Trophoblast cell (in vitro differentiated cells and primary cell): Measurements from ENCODE around the gene ZNF439.
"Not testable (repeated sequence)": the region's sequence is repeated elsewhere in the genome, so short reads cannot be mapped to it uniquely, and the experiment has no call there.

Experiments used
- DNase-seq, 2 donors: peaks; one replicate each; pipeline ENCODE4 v3.0.0-alpha.2; 2016
- H2AFZ ChIP-seq: 2 replicates; pipeline ENCODE4 v1.6.1; 2013; ENCODE audit warnings: low read length, moderate library complexity, mild to moderate bottlenecking; ENCODE audit not compliant: insufficient read depth, poor library complexity
- H2AK5ac ChIP-seq: 2 replicates; pipeline ENCODE4 v1.6.1; 2013; ENCODE audit warnings: mild to moderate bottlenecking, low read length
- H2BK120ac ChIP-seq: 2 replicates; pipeline ENCODE4 v1.6.1; 2013; ENCODE audit warnings: low read length, mild to moderate bottlenecking, moderate library complexity; ENCODE audit not compliant: insufficient read depth, poor library complexity
- H2BK12ac ChIP-seq: 2 replicates; pipeline ENCODE4 v1.6.1; 2013; ENCODE audit warnings: mild to moderate bottlenecking, low read length, moderate library complexity
- H2BK5ac ChIP-seq: 2 replicates; pipeline ENCODE4 v1.6.1; 2013; ENCODE audit warnings: low read length, low read depth, moderate library complexity, mild to moderate bottlenecking; ENCODE audit not compliant: poor library complexity
- H3K14ac ChIP-seq: 2 replicates; pipeline ENCODE4 v1.6.1; 2013; ENCODE audit warnings: mild to moderate bottlenecking, low read length
- H3K18ac ChIP-seq: 2 replicates; pipeline ENCODE4 v1.6.1; 2013; ENCODE audit warnings: mild to moderate bottlenecking, low read length
- H3K23ac ChIP-seq: 2 replicates; pipeline ENCODE4 v1.6.1; 2013; ENCODE audit warnings: low read length
- H3K27ac ChIP-seq: 2 replicates; pipeline ENCODE4 v1.5.1; 2013; ENCODE audit warnings: low read depth, mild to moderate bottlenecking, inconsistent platforms, low read length, moderate library complexity
- H3K27me3 ChIP-seq: 2 replicates; pipeline ENCODE4 v1.6.1; 2013; ENCODE audit warnings: inconsistent platforms, mild to moderate bottlenecking, low read length, moderate library complexity; ENCODE audit not compliant: insufficient read depth
- H3K36me3 ChIP-seq, 2 experiments: 1 replicate in 1 of 2; 2 replicates in 1 of 2; pipeline ENCODE4 v1.6.1; 2013; ENCODE audit warnings: low read length in 2 of 2, mild to moderate bottlenecking in 2 of 2, moderate library complexity in 1 of 2; ENCODE audit not compliant: insufficient read depth in 2 of 2, control insufficient read depth in 1 of 2
- H3K4ac ChIP-seq: 2 replicates; pipeline ENCODE4 v1.6.1; 2013; ENCODE audit warnings: low read depth, mild to moderate bottlenecking, low read length, moderate library complexity
- H3K4me1 ChIP-seq, 2 experiments: 1 replicate in 1 of 2; 2 replicates in 1 of 2; pipeline ENCODE4 v1.6.1; 2013; ENCODE audit warnings: low read length in 2 of 2, mild to moderate bottlenecking in 2 of 2, moderate library complexity in 1 of 2; ENCODE audit not compliant: insufficient read depth in 2 of 2, control insufficient read depth in 1 of 2
- H3K4me2 ChIP-seq: 2 replicates; pipeline ENCODE4 v1.6.1; 2013; ENCODE audit warnings: inconsistent platforms, mild to moderate bottlenecking, low read length, moderate library complexity
- H3K4me3 ChIP-seq: 2 replicates; pipeline ENCODE4 v1.5.1; 2013; ENCODE audit warnings: mild to moderate bottlenecking, low read depth, low read length, inconsistent platforms
- H3K79me1 ChIP-seq: one replicate; pipeline ENCODE4 v1.6.1; 2013; ENCODE audit warnings: low read length
- H3K79me2 ChIP-seq: 2 replicates; pipeline ENCODE4 v1.6.1; 2013; ENCODE audit warnings: low read length, mild to moderate bottlenecking; ENCODE audit not compliant: control insufficient read depth, insufficient read depth, poor library complexity
- H3K9ac ChIP-seq: 2 replicates; pipeline ENCODE4 v1.6.1; 2013; ENCODE audit warnings: mild to moderate bottlenecking, low read length
- H3K9me3 ChIP-seq: 2 replicates; pipeline ENCODE4 v1.6.1; 2013; ENCODE audit warnings: low read depth, mild to moderate bottlenecking, control low read depth, inconsistent platforms, low read length; ENCODE audit not compliant: insufficient read depth
- H4K12ac ChIP-seq: 2 replicates; pipeline ENCODE4 v1.6.1; 2013; ENCODE audit warnings: low read depth, mild to moderate bottlenecking, low read length, moderate library complexity
- H4K8ac ChIP-seq: 2 replicates; pipeline ENCODE4 v1.6.1; 2013; ENCODE audit warnings: low read depth, mild to moderate bottlenecking, low read length, moderate library complexity
- H4K91ac ChIP-seq: one replicate; pipeline ENCODE4 v1.6.1; 2013; ENCODE audit warnings: low read depth, mild to moderate bottlenecking, low read length, moderate library complexity
- WGBS: extraction: QIAGEN DNeasy Blood & Tissue Kit; methylation state at CpG from one replicate; pipeline ENCODE4 v1.1.7; 2013; ENCODE audit warnings: missing lambda C conversion rate; ENCODE audit not compliant: insufficient read length, insufficient coverage; ENCODE audit errors: extremely low coverage; 5-methylcytosine and 5-hydroxymethylcytosine counted together

ZNF439 gene

DNA sequence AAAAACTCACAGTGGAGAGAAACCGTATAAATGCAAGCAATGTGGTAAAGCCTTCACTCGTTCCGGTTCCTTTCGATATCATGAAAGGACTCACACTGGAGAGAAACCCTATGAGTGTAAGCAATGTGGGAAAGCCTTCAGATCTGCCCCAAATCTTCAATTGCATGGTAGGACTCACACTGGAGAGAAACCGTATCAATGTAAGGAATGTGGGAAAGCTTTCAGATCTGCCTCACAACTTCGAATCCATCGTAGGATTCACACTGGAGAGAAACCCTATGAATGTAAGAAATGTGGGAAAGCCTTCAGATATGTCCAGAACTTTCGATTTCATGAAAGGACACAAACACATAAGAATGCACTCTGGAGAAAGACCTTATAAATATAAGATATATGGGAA, 19.7 kb downstream of the ZNF439 start:
- no peak overlapping the region for H3K4me2 ChIP-seq
- no CpG with 5 or more reads among the region's 8 CpGs for WGBS
- no peak overlapping the region for H3K23ac ChIP-seq
- H2BK5ac ChIP-seq: no peak overlapping the region
- no peak overlapping the region for H3K4ac ChIP-seq
- H4K8ac ChIP-seq: no peak overlapping the region
- no peak overlapping the region for H2AFZ ChIP-seq
- H4K12ac ChIP-seq: no peak overlapping the region
- H2BK120ac ChIP-seq: no peak overlapping the region
- H4K91ac ChIP-seq: no peak overlapping the region
- no peak overlapping the region for H2BK12ac ChIP-seq
- H2AK5ac ChIP-seq: no peak overlapping the region
- no peaks in the 10 kb centered on the region for H3K4me1 ChIP-seq
- H3K4me3 ChIP-seq: no peak overlapping the region
- no peaks in the 10 kb centered on the region for H3K79me2 ChIP-seq
- H3K18ac ChIP-seq: no peak overlapping the region
- DNase-seq: peak in 1 of 2 donors; percentile 53
- no peak overlapping the region for H3K27ac ChIP-seq
- no peaks in the 10 kb centered on the region for H3K36me3 ChIP-seq
- peaks cover 17% of the 10 kb centered on the region for H3K9me3 ChIP-seq
- no peaks in the 10 kb centered on the region for H3K79me1 ChIP-seq
- no peak overlapping the region for H3K14ac ChIP-seq
- no peaks in the 10 kb centered on the region for H3K27me3 ChIP-seq
- no peak overlapping the region for H3K9ac ChIP-seq

GRCh38 chr19:11872624-11873023, 24.1 kb downstream of the ZNF439 start:
- Histone ChIP-seq H3K4me1 (no peaks in the 10 kb centered on the region), H3K23ac (no peak overlapping the region), H3K4me2 (no peak overlapping the region), H3K27me3 (no peaks in the 10 kb centered on the region), H2BK5ac (no peak overlapping the region), H3K9ac (no peak overlapping the region), H4K12ac (no peak overlapping the region), H4K8ac (no peak overlapping the region), H2BK12ac (no peak overlapping the region), H2AK5ac (no peak overlapping the region), H3K36me3 (no peaks in the 10 kb centered on the region), H4K91ac (no peak overlapping the region), H2BK120ac (no peak overlapping the region), H3K9me3 (peaks cover 16% of the 10 kb centered on the region), H3K18ac (no peak overlapping the region), H3K14ac (no peak overlapping the region), H3K79me1 (no peaks in the 10 kb centered on the region), H2AFZ (no peak overlapping the region), H3K27ac (no peak overlapping the region), H3K4ac (no peak overlapping the region), H3K79me2 (no peaks in the 10 kb centered on the region), H3K4me3 (no peak overlapping the region)
- DNase-seq: no peak
- WGBS: no CpG with 5 or more reads among the region's 9 CpGs

GRCh38 chr19:11873762-11874161, 25.2 kb downstream of the ZNF439 start:
- Histone ChIP-seq H2BK120ac (no peak overlapping the region), H4K91ac (no peak overlapping the region), H3K4ac (no peak overlapping the region)

DNA sequence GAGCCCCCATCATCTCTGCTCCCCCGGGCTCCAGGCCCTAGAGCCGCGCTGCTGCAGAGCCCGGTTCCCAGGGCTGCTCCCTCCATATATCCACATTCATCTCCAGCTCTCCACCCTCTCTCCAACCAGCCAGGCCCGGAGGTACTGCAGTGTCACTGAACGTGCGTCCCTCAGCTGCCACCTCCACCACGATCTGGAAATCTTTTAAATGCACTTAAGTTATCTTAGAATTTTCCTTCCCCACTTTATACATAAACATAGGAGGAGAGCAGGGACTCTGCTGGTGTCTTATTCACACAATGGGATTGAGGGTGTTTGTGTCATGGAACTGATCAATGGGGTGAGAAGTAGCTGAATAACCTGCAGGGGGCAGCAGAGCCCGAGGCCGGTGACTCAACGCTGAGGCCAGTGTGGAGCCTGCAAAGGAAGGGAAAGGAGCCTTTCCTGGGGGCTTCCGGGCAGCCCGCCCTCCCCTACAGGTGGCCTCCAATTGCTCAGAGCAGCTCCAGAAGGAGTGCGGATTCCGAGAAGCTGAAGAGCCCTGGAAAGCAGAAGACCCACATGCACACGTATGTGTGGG, 31.3 kb downstream of the ZNF439 start:
- H3K14ac ChIP-seq, H2BK120ac ChIP-seq, H3K4me1 ChIP-seq, H3K23ac ChIP-seq, H2BK5ac ChIP-seq, H3K4me3 ChIP-seq, H2AK5ac ChIP-seq, H3K4ac ChIP-seq, H2BK12ac ChIP-seq, H3K9ac ChIP-seq, H4K12ac ChIP-seq, H3K36me3 ChIP-seq, H2AFZ ChIP-seq, H4K91ac ChIP-seq, H3K27me3 ChIP-seq, H3K18ac ChIP-seq, H3K4me2 ChIP-seq, H3K79me2 ChIP-seq, H3K27ac ChIP-seq, H4K8ac ChIP-seq, H3K79me1 ChIP-seq: not testable (repeated sequence)
- no CpG with 5 or more reads among the region's 16 CpGs for WGBS
- peak; percentile 29 to 58 for DNase-seq
- peaks cover 10% of the 10 kb centered on the region for H3K9me3 ChIP-seq

More at GRCh38 chr19:11873762-11874161, 25.2 kb downstream of the ZNF439 start:
- Histone ChIP-seq H3K27me3 (no peaks in the 10 kb centered on the region), H3K79me2 (no peaks in the 10 kb centered on the region), H3K27ac (no peak overlapping the region), H3K4me3 (no peak overlapping the region), H3K4me2 (no peak overlapping the region), H4K12ac (no peak overlapping the region), H3K79me1 (no peaks in the 10 kb centered on the region), H2BK12ac (no peak overlapping the region), H3K23ac (no peak overlapping the region), H3K4me1 (no peaks in the 10 kb centered on the region), H4K8ac (no peak overlapping the region), H3K14ac (no peak overlapping the region), H2BK5ac (no peak overlapping the region), H3K9me3 (peaks cover 16% of the 10 kb centered on the region), H3K18ac (no peak overlapping the region), H3K9ac (no peak overlapping the region), H3K36me3 (no peaks in the 10 kb centered on the region), H2AK5ac (no peak overlapping the region), H2AFZ (no peak overlapping the region)
- no CpG with 5 or more reads among the region's 1 CpG for WGBS
- no peak for DNase-seq
